ENCODE measurements around the gene MAP7.

MAP7 gene

DNA sequence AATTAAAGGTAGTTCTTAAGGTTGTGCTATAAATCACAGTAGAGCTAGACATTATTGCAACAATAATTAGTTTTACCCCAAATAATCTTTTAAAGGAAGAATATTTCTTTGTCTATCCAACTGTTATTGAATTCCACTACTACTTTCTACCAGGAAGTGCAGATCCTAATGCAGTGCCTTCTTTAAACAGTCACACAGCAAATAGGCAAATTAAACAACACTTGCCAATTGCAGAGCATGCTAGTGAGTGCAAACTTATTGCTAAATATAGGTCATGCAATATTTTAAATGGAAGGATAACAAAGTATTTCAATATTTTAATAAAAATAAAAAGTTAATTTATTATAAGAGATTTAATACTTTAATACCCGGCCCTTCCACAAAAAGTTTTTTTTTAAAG lies 153.3 kb downstream of the MAP7 start:
- TF ChIP-seq, protein P1, sequence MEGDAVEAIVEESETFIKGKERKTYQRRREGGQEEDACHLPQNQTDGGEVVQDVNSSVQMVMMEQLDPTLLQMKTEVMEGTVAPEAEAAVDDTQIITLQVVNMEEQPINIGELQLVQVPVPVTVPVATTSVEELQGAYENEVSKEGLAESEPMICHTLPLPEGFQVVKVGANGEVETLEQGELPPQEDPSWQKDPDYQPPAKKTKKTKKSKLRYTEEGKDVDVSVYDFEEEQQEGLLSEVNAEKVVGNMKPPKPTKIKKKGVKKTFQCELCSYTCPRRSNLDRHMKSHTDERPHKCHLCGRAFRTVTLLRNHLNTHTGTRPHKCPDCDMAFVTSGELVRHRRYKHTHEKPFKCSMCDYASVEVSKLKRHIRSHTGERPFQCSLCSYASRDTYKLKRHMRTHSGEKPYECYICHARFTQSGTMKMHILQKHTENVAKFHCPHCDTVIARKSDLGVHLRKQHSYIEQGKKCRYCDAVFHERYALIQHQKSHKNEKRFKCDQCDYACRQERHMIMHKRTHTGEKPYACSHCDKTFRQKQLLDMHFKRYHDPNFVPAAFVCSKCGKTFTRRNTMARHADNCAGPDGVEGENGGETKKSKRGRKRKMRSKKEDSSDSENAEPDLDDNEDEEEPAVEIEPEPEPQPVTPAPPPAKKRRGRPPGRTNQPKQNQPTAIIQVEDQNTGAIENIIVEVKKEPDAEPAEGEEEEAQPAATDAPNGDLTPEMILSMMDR (IDR thresholded peaks at IDR 0.05): no peak

DNA sequence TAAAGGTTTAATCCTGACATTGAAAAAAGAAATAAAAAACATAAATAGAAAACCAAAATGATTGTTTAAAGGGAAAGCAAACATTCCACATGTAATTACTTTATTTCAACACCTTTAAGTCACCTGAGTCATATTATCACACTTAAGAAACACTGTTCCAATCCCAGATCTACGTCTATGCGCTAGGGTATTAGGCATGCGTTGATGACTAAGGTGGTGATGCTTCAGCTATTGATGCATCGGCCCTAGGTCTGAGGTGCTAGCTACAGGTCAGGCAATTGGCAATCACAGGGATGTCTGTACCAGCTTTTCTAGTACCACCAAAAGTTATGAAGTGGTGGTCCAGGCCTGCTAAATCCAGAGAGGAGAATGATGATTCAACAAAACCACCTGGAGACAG lies 162.9 kb downstream of the MAP7 start:
- TF ChIP-seq, protein P1 (IDR thresholded peaks at IDR 0.05): no peak

DNA sequence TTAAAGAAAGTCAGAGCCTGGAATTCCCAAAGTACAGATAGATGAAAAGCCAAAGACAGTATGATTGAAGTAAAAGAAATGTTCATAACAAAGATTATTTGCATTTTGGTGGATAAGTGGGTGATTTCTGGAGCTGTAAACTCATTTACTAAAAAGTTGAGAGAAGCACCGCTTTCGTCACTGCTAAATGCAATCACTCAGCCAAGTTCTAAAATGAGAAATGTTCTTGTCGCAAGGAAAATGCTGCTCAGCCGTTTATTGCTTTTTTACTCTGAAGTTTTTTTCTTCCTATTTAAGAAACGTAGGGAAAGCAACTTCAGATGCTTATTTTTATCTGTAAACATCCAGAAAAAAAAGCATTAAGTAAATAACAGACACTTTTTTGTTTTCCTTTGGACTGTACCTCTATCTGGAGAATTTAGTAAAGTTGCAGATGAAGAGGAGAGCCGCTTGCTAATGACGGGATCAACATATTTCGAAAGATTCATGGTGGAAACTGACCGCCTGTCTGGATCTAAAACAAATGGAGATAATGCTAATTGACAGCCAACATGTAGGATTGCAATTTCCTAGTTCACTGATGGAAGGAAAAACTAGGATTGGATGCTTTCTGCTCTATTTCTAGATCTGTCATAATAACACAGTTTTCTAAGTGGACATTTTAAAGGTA lies 166.8 kb downstream of the MAP7 start:
- TF ChIP-seq, protein P1 (IDR thresholded peaks at IDR 0.05): no peak

DNA sequence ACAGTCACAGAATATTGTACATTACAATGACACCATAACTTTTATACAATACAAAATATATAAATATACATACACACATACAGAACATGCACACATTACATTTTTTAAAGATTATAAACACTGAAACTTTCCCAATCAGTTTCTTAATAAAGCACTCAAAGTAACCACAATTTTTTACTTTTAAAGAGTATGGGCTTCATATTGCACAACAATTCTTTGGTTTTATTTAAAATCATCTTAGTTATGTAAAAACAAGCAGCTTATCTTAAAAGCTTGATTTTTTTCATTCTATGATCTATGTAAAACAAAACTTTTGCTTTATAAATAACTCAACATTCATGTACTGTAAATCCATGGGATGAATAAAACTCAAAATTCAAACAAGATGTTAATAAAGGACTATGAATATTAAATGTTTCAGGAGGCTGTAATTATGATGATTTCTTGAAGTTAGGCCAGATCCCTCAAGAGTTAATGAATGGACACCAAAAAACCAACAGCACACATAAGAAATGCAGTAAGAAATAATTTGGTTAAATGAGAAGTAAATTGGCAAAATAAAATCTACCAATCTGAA lies 167.5 kb downstream of the MAP7 start:
- TF ChIP-seq, protein P1 (IDR thresholded peaks at IDR 0.05): no peak

DNA sequence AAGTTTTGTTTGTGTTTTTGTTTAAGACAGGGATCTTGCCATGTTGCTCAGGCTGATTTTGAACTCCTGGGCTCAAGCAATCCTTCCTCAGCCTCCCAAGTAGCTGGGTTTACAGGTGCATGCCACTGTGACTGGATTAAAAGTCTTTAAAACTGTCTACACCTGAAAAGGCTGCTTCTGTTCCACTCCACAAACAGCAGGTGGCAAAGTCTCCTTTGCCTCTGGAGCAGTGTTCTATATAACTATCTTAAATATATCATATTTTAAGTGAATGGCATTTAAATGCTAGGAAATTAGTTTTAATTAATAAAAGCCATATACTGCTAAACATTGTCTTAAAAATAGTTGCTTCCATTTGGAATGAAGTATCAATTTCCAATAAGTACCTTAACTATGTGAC lies 171.3 kb downstream of the MAP7 start:
- TF ChIP-seq, protein P1 (IDR thresholded peaks at IDR 0.05): no peak; the same call in 1 of the 2 replicates

DNA sequence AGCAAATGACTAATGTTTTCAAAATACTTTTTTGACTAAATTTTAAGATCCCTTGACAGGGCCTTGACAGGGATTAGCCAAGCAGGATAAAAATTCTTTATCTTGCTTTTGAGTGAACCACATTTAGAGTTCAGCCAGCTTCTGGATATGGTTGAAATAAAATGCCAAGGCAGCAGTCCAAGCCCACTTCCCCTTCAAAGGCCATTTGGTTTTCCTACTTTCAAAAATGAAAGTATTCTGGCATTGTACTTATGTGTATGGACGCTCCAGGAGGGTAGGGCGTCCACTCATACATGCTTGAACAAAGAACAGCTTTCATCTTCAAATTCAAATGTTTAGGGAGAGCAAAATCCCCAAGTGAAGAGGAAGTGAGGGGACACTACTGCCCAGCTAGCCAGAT lies 178.3 kb downstream of the MAP7 start:
- TF ChIP-seq, protein P1 (IDR thresholded peaks at IDR 0.05): no peak

DNA sequence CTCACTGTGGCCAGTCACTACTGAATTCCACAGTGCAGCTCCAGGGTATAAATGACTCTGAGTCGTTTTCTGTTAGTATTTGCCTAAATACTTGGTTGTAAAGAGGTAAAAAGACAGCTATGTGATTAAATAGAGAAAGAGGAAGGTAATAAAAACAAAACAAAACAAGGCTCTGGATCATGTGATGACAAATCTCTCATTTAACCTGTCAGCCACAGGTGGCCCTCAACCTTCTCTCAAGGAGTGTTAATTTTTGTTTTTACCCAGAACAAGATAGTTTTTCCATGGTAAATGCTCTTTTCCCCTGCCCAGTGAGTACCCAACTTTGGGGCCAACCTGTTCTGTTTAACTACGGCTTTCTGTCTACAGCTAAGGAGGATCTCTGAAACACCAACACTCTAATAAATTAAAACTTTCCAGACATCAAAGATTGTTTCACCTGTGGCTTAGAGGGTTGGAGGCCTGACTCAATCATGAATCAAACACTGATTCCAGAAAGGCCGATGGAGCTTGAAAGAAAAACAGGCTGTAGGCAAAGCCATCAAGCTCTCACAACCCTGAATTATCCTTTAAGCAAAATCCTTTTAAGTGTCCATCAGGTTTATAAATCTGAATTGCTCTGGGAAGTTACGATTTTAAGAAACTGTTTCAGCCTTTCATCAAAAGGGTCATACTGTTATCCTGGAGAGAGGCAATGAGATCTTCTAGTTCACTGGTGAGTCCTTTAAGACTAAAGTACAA lies 179.1 kb downstream of the MAP7 start:
- TF ChIP-seq, protein P1 (IDR thresholded peaks at IDR 0.05): no peak

Measured in LNCAP (cell line).